Calu3 (cell line): ENCODE results near the gene MT1X. TPM values are rescaled to one million over a fixed set of nuclear protein-coding genes. Genes with fewer than 3 reads are reported as not detected.

ENCODE experiments used
- Bru-seq: library from RNA; stranded (reverse); fragments of 400-500 nt; gene quantifications from one replicate; lab custom pipeline; 2021; lab: Mats Ljungman, UMichigan
- BruChase-seq, 2 experiments: library from RNA; stranded (reverse); fragments of 400-500 nt; gene quantifications; one replicate each; lab custom pipeline; 2021; lab: Mats Ljungman, UMichigan
- BruUV-seq: library from RNA; stranded (reverse); fragments of 400-500 nt; replicated peaks from 2 replicates; lab custom pipeline; 2021; lab: Mats Ljungman, UMichigan
- CTCF ChIA-PET: fragments of 300-600 bp; sonication (Branson Sonifier 250); formaldehyde crosslinking; loops from one replicate; lab custom pipeline; 2022; ENCODE audit warnings: antibody characterized with exemption; lab: Charles Lee
- DNase-seq: peaks from one replicate; pipeline ENCODE4 v3.0.0; 2022
- H3K27ac Mint-ChIP-seq: one replicate; pipeline ENCODE4 v1.8.0; 2022; ENCODE audit warnings: mixed read lengths; ENCODE audit not compliant: unreplicated experiment
- H3K27me3 Mint-ChIP-seq: one replicate; pipeline ENCODE4 v1.8.0; 2022; ENCODE audit warnings: mixed read lengths; ENCODE audit not compliant: unreplicated experiment
- H3K36me3 Mint-ChIP-seq: one replicate; pipeline ENCODE4 v1.8.0; 2022; ENCODE audit warnings: mild to moderate bottlenecking, moderate library complexity, mixed read lengths; ENCODE audit not compliant: insufficient read depth, unreplicated experiment
- H3K4me1 Mint-ChIP-seq: one replicate; pipeline ENCODE4 v1.8.0; 2022; ENCODE audit warnings: mild to moderate bottlenecking, low read depth, mixed read lengths; ENCODE audit not compliant: unreplicated experiment
- H3K4me3 Mint-ChIP-seq: one replicate; pipeline ENCODE4 v1.8.0; 2022; ENCODE audit warnings: mild to moderate bottlenecking, low read depth, moderate library complexity, mixed read lengths; ENCODE audit not compliant: unreplicated experiment
- H3K9me3 Mint-ChIP-seq: one replicate; pipeline ENCODE4 v1.8.0; 2022; ENCODE audit warnings: low read depth, mixed read lengths; ENCODE audit not compliant: unreplicated experiment
- CTCF ChIP-seq: fragments of 200-600 bp; IDR thresholded peaks from one replicate; pipeline ENCODE4 v1.8.0; 2022; ENCODE audit warnings: antibody characterized with exemption; ENCODE audit not compliant: unreplicated experiment
- intact Hi-C: fragments of 100-400 bp; cut with micrococcal nuclease; formaldehyde crosslinking; loops from one replicate; pipeline ENCODE4 v1.10.0; 2022; ENCODE audit not compliant: unreplicated experiment
- long read RNA-seq: library from polyadenylated mRNA; stranded (forward); transcript quantifications from one replicate; pipeline ENCODE4 v2.0.0, GENCODE V29; 2022
- total RNA-seq: library from RNA; stranded (reverse); gene quantifications from 2 replicates; pipeline ENCODE4 v1.2.3, GENCODE V29; 2022

The MT1X gene
- total RNA-seq: 5.3 and 15.4 TPM in 2 replicates
- percentile 38 among the genes with signal in this experiment for Bru-seq, nascent RNA
- BruChase-seq, experiment 1, labeled RNA remaining after a 6-hour chase: percentile 62 among the genes with signal in this experiment
- BruChase-seq, experiment 2, labeled RNA remaining after a 2-hour chase: percentile 50 among the genes with signal in this experiment
- long read RNA-seq, transcript MT1X-201 (3 exons, 450 nt): major isoform, 19 of 20 reads
- long read RNA-seq, partial matches to known transcripts: 0 of 20 reads
- long read RNA-seq, other reads (novel, unspliced or antisense): 0 of 20 reads

DNA sequence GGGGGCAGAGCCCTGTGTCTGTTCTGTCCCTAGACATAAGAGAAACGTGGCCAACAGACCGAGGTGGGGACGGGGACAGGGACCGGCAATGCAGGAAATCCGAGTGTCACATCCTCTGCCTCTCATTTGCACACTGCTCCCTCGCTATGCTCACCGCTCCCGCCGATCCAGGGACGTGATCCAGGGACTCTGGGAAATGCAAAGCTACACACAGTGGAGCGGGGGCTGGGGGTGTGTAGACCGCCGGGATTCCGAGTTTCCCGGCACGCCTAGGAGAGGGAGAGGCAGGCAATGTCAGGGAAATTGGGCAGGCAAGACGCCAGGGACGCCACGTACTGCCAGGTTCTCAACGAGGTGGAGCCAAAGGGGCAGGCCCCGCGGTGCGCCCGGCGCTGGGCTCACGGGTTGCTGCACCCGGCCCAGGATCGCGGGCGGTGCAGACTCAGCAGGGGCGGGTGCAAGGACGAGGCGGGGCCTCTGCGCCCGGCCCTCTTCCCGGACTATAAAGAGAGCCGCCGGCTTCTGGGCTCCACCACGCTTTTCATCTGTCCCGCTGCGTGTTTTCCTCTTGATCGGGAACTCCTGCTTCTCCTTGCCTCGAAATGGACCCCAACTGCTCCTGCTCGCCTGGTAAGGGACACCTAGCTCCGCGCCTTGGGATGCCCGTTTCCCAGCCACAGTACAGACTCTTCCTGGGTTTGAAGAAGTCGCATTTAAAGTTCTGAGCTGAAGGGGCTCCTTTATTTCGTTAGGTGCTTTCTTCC, at the start of gene MT1X:
Gene MT1X, plus strand, starts transcription at position 532 of the 764 bp plus-strand sequence. Its CDS starts 71 bp downstream, at position 603.
- H3K27me3 Mint-ChIP-seq: peaks cover 18% of the 10 kb centered on the region
- BruUV-seq: no TSS peak

GRCh38 chr16:56632848-56633365, 49.4 kb upstream of the MT1X start:
- no peaks in the 10 kb centered on the region for H3K9me3 Mint-ChIP-seq
- TF ChIP-seq CTCF: no peak
- CTCF ChIA-PET: interaction anchor here (1.0 kb wide), 1 partner anchor 25 kb away, joined by 4 read pairs; the partner anchor contains the start of gene MT2A
- intact Hi-C loops: no loop called here
- DNase-seq: no peak
- H3K4me3 Mint-ChIP-seq: peak overlapping the region; percentile 68
- no TSS peak for BruUV-seq
- peaks cover 16% of the 10 kb centered on the region for H3K4me1 Mint-ChIP-seq
- H3K27ac Mint-ChIP-seq: no peak overlapping the region
- peaks cover 86% of the 10 kb centered on the region for H3K27me3 Mint-ChIP-seq
- peaks cover 9% of the 10 kb centered on the region for H3K36me3 Mint-ChIP-seq

More for the DNA sequence above, at the start of gene MT1X:
- peak; percentile 82 for DNase-seq
- no peak for TF ChIP-seq CTCF
- H3K9me3 Mint-ChIP-seq: no peaks in the 10 kb centered on the region
- intact Hi-C loops: no loop called here
- peaks cover 18% of the 10 kb centered on the region for H3K36me3 Mint-ChIP-seq
- H3K27ac Mint-ChIP-seq: peak within 1 kb of the TSS; percentile 64
- CTCF ChIA-PET: no interaction called here
- H3K4me1 Mint-ChIP-seq: peaks cover 15% of the 10 kb centered on the region
- H3K4me3 Mint-ChIP-seq: peak within 1 kb of the TSS; percentile 88

DNA sequence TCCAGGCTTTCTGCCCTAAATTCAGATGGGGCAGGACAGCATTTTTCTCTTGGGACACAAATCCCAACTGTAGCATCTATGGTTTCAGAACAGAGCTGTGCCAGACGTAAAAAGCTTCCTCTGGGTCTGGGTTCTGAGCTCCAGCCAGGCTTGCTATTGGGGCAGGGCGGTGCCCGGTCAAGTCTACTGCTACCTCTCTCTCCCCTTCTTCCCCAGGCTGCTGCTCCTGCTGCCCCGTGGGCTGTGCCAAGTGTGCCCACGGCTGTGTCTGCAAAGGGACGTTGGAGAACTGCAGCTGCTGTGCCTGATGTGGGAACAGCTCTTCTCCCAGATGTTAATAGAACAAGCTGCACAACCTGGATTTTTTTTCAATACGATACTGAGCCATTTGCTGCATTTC, 48.7 kb upstream of the MT1X start:
- no peak for DNase-seq
- no peak for TF ChIP-seq CTCF
- Mint-ChIP-seq H3K36me3 (peaks cover 15% of the 10 kb centered on the region), H3K27me3 (peaks cover 92% of the 10 kb centered on the region), H3K4me1 (peaks cover 18% of the 10 kb centered on the region), H3K27ac (no peak overlapping the region), H3K9me3 (no peaks in the 10 kb centered on the region), H3K4me3 (no peak overlapping the region)
- intact Hi-C loops: no loop called here
- CTCF ChIA-PET: no interaction called here
- no TSS peak for BruUV-seq

GRCh38 chr16:56634715-56635440, 47.4 kb upstream of the MT1X start:
- Mint-ChIP-seq H3K27ac (no peak overlapping the region), H3K9me3 (no peaks in the 10 kb centered on the region), H3K4me3 (no peak overlapping the region), H3K36me3 (peaks cover 19% of the 10 kb centered on the region), H3K27me3 (peaks cover 100% of the 10 kb centered on the region), H3K4me1 (peaks cover 18% of the 10 kb centered on the region)
- DNase-seq: no peak
- no peak for TF ChIP-seq CTCF
- CTCF ChIA-PET: no interaction called here
- no TSS peak for BruUV-seq
- intact Hi-C loops: no loop called here
